CD14-positive monocyte (primary cell): ENCODE results near the gene MYO16. TPM values are rescaled to one million over a fixed set of nuclear protein-coding genes. Genes with fewer than 3 reads are reported as not detected.

Experiments used
- DNase-seq, 3 donors: peaks; one replicate each; pipeline ENCODE4 v3.0.0-alpha.2; 2011 to 2022
- H2AFZ ChIP-seq: 2 replicates; pipeline ENCODE4 v1.6.0; 2012; ENCODE audit warnings: mild to moderate bottlenecking, low read depth, low read length, inconsistent platforms; ENCODE audit not compliant: insufficient read depth, poor library complexity, severe bottlenecking
- H3K27ac ChIP-seq, 2 donors: 1 replicate in 1 of 2; 2 replicates in 1 of 2; pipeline ENCODE4 v1.5.1; 2012 to 2013; ENCODE audit warnings: low read length in 2 of 2, control low read depth in 1 of 2, inconsistent platforms in 1 of 2, low read depth in 1 of 2, mild to moderate bottlenecking in 1 of 2
- H3K27me3 ChIP-seq, 2 donors: one replicate each; pipeline versions ENCODE4 v1.6.0 to v1.6.1; 2011 to 2013; ENCODE audit warnings: low read length in 2 of 2; ENCODE audit not compliant: control insufficient read depth in 2 of 2, insufficient read depth in 2 of 2
- H3K36me3 ChIP-seq, 2 donors: replicated peaks in 1 of 2; 1 replicate in 1 of 2; 2 replicates in 1 of 2; pipeline versions ENCODE4 v1.5.1 to v1.6.1; 2012 to 2013; ENCODE audit warnings: low read length in 2 of 2, control low read depth in 1 of 2, inconsistent platforms in 1 of 2, mild to moderate bottlenecking in 1 of 2; ENCODE audit not compliant: insufficient read depth in 2 of 2, control insufficient read depth in 1 of 2
- H3K4me1 ChIP-seq, 2 donors: 1 replicate in 1 of 2; 2 replicates in 1 of 2; pipeline versions ENCODE4 v1.5.1 to v1.6.1; 2012 to 2013; ENCODE audit warnings: low read length in 2 of 2, control low read depth in 1 of 2, inconsistent platforms in 1 of 2, mild to moderate bottlenecking in 1 of 2, moderate library complexity in 1 of 2; ENCODE audit not compliant: insufficient read depth in 2 of 2, control insufficient read depth in 1 of 2
- H3K4me2 ChIP-seq: replicated peaks from 2 replicates; pipeline ENCODE3; 2012; ENCODE audit warnings: low read length, moderate library complexity, mild to moderate bottlenecking; ENCODE audit not compliant: poor library complexity, severe bottlenecking; ENCODE audit errors: extremely low read depth
- H3K4me3 ChIP-seq, 3 experiments: fragments of 200-600 bp in 1 of 3; sonication (generic) in 1 of 3; replicated peaks in 1 of 3; 1 replicate in 2 of 3; 2 replicates in 1 of 3; pipeline ENCODE4 v1.5.1; 2011 to 2013; ENCODE audit warnings: low read length in 3 of 3, mild to moderate bottlenecking in 3 of 3, control low read depth in 2 of 3, low read depth in 2 of 3, inconsistent platforms in 1 of 3, moderate library complexity in 1 of 3
- H3K79me2 ChIP-seq: 2 replicates; pipeline ENCODE4 v1.6.0; 2012; ENCODE audit warnings: mild to moderate bottlenecking, control low read depth, inconsistent platforms, low read length, moderate library complexity; ENCODE audit not compliant: insufficient read depth
- H3K9ac ChIP-seq: 2 replicates; pipeline ENCODE4 v1.6.0; 2017; ENCODE audit warnings: low read length, mild to moderate bottlenecking; ENCODE audit not compliant: insufficient read depth, poor library complexity, severe bottlenecking
- H3K9me3 ChIP-seq, 2 donors: replicated peaks in 1 of 2; 1 replicate in 1 of 2; 2 replicates in 1 of 2; pipeline versions ENCODE4 v1.5.1 to v1.6.1; 2012 to 2013; ENCODE audit warnings: low read length in 2 of 2, control low read depth in 1 of 2; ENCODE audit not compliant: control insufficient read depth in 1 of 2, insufficient read depth in 1 of 2
- H4K20me1 ChIP-seq: 2 replicates; pipeline ENCODE4 v1.6.0; 2012; ENCODE audit warnings: mild to moderate bottlenecking, low read length, control low read depth, moderate library complexity; ENCODE audit not compliant: insufficient read depth
- H3K27ac Mint-ChIP-seq, 7 donors: one replicate each; pipeline ENCODE4 v1.8.0; 2020; ENCODE audit warnings: mild to moderate bottlenecking in 7 of 7, mixed read lengths in 7 of 7, moderate library complexity in 6 of 7, inconsistent platforms in 2 of 7
- H3K27me3 Mint-ChIP-seq, 3 donors: one replicate each; pipeline ENCODE4 v1.8.0; 2021 to 2022; ENCODE audit warnings: low read depth in 3 of 3, mild to moderate bottlenecking in 3 of 3, mixed read lengths in 3 of 3, moderate library complexity in 3 of 3, inconsistent platforms in 1 of 3
- H3K36me3 Mint-ChIP-seq, 2 donors: one replicate each; pipeline ENCODE4 v1.8.0; 2020; ENCODE audit warnings: mixed read lengths in 2 of 2, inconsistent platforms in 1 of 2, mild to moderate bottlenecking in 1 of 2
- H3K4me1 Mint-ChIP-seq: one replicate; pipeline ENCODE4 v1.8.0; 2020; ENCODE audit warnings: mild to moderate bottlenecking, mixed read lengths
- H3K4me3 Mint-ChIP-seq, 2 donors: one replicate each; pipeline ENCODE4 v1.8.0; 2020; ENCODE audit warnings: mild to moderate bottlenecking in 2 of 2, mixed read lengths in 2 of 2, moderate library complexity in 1 of 2
- H3K9me3 Mint-ChIP-seq, 7 donors: one replicate each; pipeline ENCODE4 v1.8.0; 2020 to 2022; ENCODE audit warnings: mixed read lengths in 7 of 7, mild to moderate bottlenecking in 6 of 7, moderate library complexity in 6 of 7, inconsistent platforms in 2 of 7
- CTCF ChIP-seq: fragments of 200-600 bp; IDR thresholded peaks from one replicate; pipeline ENCODE4 v1.8.0; 2022; ENCODE audit warnings: antibody characterized with exemption, mild to moderate bottlenecking
- WGBS: methylation state at CpG from one replicate; pipeline ENCODE4 v1.1.5; 2013; ENCODE audit warnings: missing lambda C conversion rate; ENCODE audit not compliant: insufficient coverage; 5-methylcytosine and 5-hydroxymethylcytosine counted together
- intact Hi-C, 2 donors: fragments of 100-400 bp; cut with micrococcal nuclease; formaldehyde crosslinking; loops; one replicate each; pipeline versions ENCODE4 v1.15.0 to v1.15.1; 2023
- polyA plus RNA-seq, 3 donors: library from polyadenylated mRNA; depleted of rRNA in 1 of 3; unstranded in 2 of 3; stranded (reverse) in 1 of 3; fragments of 300-500 nt in 2 of 3; fragments of >200 nt in 1 of 3; fragmentation: Illumina TruSeq in 2 of 3; gene quantifications; 1 replicate in 2 of 3; 2 replicates in 1 of 3; pipeline ENCODE4 v1.2.3, GENCODE V29; 2012 to 2021

The MYO16 gene
- polyA plus RNA-seq, 3 donors: not detected

DNA sequence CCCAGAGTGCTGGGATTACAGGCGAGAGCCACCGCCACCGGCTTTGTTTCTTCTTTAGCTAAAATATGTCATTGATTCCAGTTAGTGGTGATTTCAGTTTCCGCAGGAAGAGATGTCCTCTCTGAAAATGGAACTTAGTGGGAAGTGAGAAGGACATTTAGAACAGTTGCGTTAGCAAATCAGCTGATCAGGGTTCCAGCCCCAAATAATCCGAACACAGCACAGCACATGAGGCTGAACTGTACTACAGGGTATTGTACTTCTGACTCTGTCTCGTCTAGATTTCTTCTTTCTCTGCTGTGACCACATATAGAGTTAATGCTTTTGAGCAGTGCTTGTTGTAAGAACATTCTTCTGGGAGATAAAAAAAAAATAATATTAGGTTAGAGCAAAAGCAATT, 314.4 kb downstream of the MYO16 start:
- H4K20me1 ChIP-seq: no peaks in the 10 kb centered on the region
- H3K4me1 ChIP-seq: peaks cover 3 to 11% of the 10 kb centered on the region in 2 donors
- no peak overlapping the region for H3K4me3 ChIP-seq
- H3K9me3 ChIP-seq: no peaks in the 10 kb centered on the region
- no peak overlapping the region for H3K27ac ChIP-seq
- no peak for DNase-seq
- peak overlapping the region in 2 of 7 donors; percentile 19 to 63 for H3K27ac Mint-ChIP-seq
- H3K4me1 Mint-ChIP-seq: peaks cover 9% of the 10 kb centered on the region
- no peak overlapping the region for H3K9ac ChIP-seq
- WGBS: 100% methylated on average over 1 of the region's 7 CpGs
- H3K36me3 ChIP-seq: no peaks in the 10 kb centered on the region
- H3K4me3 Mint-ChIP-seq: no peak overlapping the region
- intact Hi-C loops: no loop called here
- no peaks in the 10 kb centered on the region for H3K27me3 ChIP-seq
- H2AFZ ChIP-seq: no peak overlapping the region
- peaks cover 0 to 4% (median 0%) of the 10 kb centered on the region in 7 donors for H3K9me3 Mint-ChIP-seq
- no peaks in the 10 kb centered on the region for H3K79me2 ChIP-seq
- no peak overlapping the region for H3K4me2 ChIP-seq
- H3K27me3 Mint-ChIP-seq: peaks cover 0 to 2% (median 0%) of the 10 kb centered on the region in 3 donors
- no peak for TF ChIP-seq CTCF
- H3K36me3 Mint-ChIP-seq: no peaks in the 10 kb centered on the region

GRCh38 chr13:108944760-108945159, 315.3 kb downstream of the MYO16 start:
- no peaks in the 10 kb centered on the region for H4K20me1 ChIP-seq
- Mint-ChIP-seq H3K9me3 (peaks cover 0 to 3% (median 0%) of the 10 kb centered on the region in 7 donors), H3K36me3 (no peaks in the 10 kb centered on the region), H3K4me1 (peaks cover 9% of the 10 kb centered on the region), H3K27me3 (peaks cover 0 to 2% (median 0%) of the 10 kb centered on the region in 3 donors), H3K4me3 (no peak overlapping the region), H3K27ac (no peak overlapping the region)
- H3K4me1 ChIP-seq: peaks cover 3 to 11% of the 10 kb centered on the region in 2 donors
- no peaks in the 10 kb centered on the region for H3K79me2 ChIP-seq
- no peak overlapping the region for H3K4me2 ChIP-seq
- H3K4me3 ChIP-seq: no peak overlapping the region
- no peak overlapping the region for H3K9ac ChIP-seq
- H3K9me3 ChIP-seq: no peaks in the 10 kb centered on the region
- H2AFZ ChIP-seq: no peak overlapping the region
- no peaks in the 10 kb centered on the region for H3K36me3 ChIP-seq
- intact Hi-C loops: no loop called here
- H3K27me3 ChIP-seq: no peaks in the 10 kb centered on the region
- WGBS: no CpG with 5 or more reads among the region's 4 CpGs
- TF ChIP-seq CTCF: no peak
- peak overlapping the region in 1 of 2 donors; percentile 50 for H3K27ac ChIP-seq
- peak; percentile 63 to 94 (median 88) for DNase-seq
